HUES6 (cell line): Measurements from ENCODE around the gene WWOX.

Source experiments
- H3K27ac ChIP-seq: 2 replicates; pipeline ENCODE4 v1.7.0; 2013; ENCODE audit warnings: low read depth, mild to moderate bottlenecking, low read length, inconsistent platforms
- H3K27me3 ChIP-seq: 2 replicates; pipeline ENCODE4 v1.6.1; 2013; ENCODE audit warnings: low read length; ENCODE audit not compliant: control insufficient read depth, insufficient read depth
- H3K36me3 ChIP-seq: 2 replicates; pipeline ENCODE4 v1.6.1; 2013; ENCODE audit warnings: low read length; ENCODE audit not compliant: control insufficient read depth, insufficient read depth
- H3K4me1 ChIP-seq: 2 replicates; pipeline ENCODE4 v1.6.1; 2013; ENCODE audit warnings: low read length; ENCODE audit not compliant: control insufficient read depth, insufficient read depth
- H3K4me3 ChIP-seq: 2 replicates; pipeline ENCODE4 v1.5.1; 2013; ENCODE audit warnings: low read depth, low read length
- H3K9ac ChIP-seq: one replicate; pipeline ENCODE4 v1.6.1; 2013; ENCODE audit warnings: mild to moderate bottlenecking, low read length
- H3K9me3 ChIP-seq: 2 replicates; pipeline ENCODE4 v1.6.1; 2013; ENCODE audit warnings: low read depth, low read length; ENCODE audit not compliant: control insufficient read depth, insufficient read depth

Gene WWOX

DNA sequence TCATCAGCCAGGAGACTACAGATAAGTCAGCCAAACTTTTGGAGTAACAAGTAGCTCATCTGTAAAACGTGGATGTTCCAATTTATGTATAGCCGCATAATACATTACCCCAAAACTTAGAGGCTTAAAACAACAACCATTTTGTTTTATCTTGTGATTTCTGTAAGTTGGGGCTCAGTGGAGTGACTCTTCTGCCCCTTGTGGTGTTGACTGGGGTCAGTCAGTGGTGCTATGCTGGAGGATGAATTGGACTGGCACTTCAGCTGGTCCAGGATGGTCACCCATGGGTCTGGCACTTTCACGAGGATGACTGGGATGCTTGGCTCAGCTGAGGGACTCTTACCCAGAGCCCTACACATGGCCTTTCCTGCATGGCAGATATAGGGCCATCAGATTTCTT is 172.5 kb downstream of the WWOX start:
- H3K4me1 ChIP-seq, result peaks cover 24% of the 10 kb centered on the region
- no peak overlapping the region for H3K27ac ChIP-seq
- H3K4me3 ChIP-seq, result no peak overlapping the region
- H3K9me3 ChIP-seq, result no peaks in the 10 kb centered on the region
- H3K27me3 ChIP-seq, result no peaks in the 10 kb centered on the region
- H3K9ac ChIP-seq, result no peak overlapping the region
- no peaks in the 10 kb centered on the region for H3K36me3 ChIP-seq

DNA sequence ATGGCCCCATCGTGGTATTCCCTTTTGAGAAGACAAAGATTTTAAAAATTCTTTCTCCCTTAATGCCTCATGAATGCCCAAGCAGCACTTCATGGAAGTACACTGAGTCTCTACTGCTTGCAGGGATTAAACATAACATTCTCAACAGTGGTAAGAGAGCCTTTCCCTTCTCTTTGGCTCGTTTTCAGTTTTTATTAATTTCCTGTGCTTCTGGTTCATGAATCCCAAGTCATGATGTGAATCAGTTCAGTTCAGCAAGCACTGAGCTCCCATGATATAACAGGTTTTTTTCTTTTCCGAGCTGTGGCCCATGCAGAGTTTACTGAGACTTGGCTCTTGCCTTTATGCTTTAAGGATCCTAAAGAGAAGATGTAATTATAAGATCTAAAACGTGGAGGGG is 175.3 kb downstream of the WWOX start:
- no peaks in the 10 kb centered on the region for H3K9me3 ChIP-seq
- H3K27me3 ChIP-seq, result no peaks in the 10 kb centered on the region
- H3K27ac ChIP-seq, result no peak overlapping the region
- H3K4me1 ChIP-seq, result peaks cover 43% of the 10 kb centered on the region
- H3K9ac ChIP-seq, result no peak overlapping the region
- H3K4me3 ChIP-seq, result no peak overlapping the region
- no peaks in the 10 kb centered on the region for H3K36me3 ChIP-seq

DNA sequence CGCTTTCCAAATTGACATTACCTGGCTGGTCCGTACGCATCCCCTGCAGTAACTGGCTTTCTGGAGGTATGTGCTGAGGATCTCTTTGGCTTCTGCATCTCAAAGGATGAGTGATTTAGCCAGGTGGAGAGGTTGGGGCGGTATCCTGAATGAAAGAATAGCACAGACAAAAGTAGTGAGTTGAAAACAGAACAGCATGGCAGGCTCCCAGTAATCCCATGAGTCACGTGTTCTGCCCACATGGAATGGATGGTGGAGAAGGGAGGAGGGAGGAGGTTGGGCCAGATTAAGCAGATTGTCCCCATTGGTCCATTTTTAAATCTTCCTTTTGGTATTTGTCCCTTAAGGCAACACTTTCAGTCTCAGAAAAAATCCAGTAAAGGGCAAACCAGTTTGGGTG is 176.0 kb downstream of the WWOX start:
- Histone ChIP-seq H3K4me3 (no peak overlapping the region), H3K27me3 (no peaks in the 10 kb centered on the region), H3K27ac (no peak overlapping the region), H3K4me1 (peaks cover 43% of the 10 kb centered on the region), H3K9ac (no peak overlapping the region), H3K9me3 (no peaks in the 10 kb centered on the region), H3K36me3 (no peaks in the 10 kb centered on the region)

DNA sequence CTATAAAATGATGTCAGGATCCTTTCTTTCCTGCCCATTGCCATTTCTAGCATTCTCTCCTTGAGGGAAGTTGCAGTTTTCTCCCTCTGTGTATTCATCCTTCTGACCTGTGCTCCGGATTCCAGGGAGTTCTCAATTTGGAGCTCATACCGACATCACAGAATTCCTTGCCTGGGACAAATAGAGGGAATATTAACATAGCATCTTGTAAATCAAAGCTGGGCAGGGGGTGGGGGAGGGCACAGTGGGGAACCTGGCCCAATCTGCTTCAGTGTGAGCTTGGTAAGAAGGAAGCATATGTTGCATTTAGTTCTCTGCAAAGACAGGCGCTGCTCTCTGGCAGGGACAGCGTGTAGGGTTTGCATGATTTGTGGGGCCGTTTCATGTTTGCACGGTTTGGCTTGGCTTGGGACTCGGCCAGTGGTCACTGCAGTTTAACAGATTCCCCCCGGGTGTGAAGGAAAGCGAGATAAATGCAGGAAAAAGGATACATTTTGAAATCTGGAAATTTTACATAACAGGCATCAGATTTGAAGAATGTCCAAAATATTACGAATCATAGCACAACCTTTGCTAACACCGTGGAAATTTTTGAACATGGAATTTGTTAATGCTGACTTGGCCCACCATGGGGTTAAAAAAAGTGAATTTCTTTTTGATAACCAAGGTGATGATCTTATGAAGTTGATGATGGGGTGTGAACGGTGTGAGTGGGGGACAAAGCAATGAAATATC is 178.0 kb downstream of the WWOX start:
- H3K27me3 ChIP-seq, result no peaks in the 10 kb centered on the region
- H3K36me3 ChIP-seq, result no peaks in the 10 kb centered on the region
- no peak overlapping the region for H3K27ac ChIP-seq
- H3K4me1 ChIP-seq, result peaks cover 43% of the 10 kb centered on the region
- no peak overlapping the region for H3K4me3 ChIP-seq
- no peaks in the 10 kb centered on the region for H3K9me3 ChIP-seq
- no peak overlapping the region for H3K9ac ChIP-seq

DNA sequence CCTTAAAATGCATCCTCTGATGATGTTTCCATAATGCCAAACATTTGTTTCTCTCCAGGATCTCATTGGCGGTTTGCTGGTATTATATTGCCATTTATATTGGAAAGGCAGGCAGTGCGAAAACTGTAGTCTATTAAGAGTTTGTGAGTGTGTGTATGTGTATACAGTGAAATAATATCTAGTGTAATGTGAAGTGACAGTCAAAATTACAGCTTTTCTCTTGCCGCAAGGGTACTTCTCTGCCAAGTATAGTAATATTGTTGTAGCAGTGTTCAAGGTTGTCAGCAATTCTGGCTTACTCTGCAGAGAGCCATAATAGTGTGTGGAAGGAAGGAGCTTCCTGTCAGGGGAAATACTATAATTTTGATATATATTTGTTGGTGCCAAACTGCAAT is 178.6 kb downstream of the WWOX start:
- no peaks in the 10 kb centered on the region for H3K27me3 ChIP-seq
- H3K36me3 ChIP-seq, result no peaks in the 10 kb centered on the region
- no peak overlapping the region for H3K4me3 ChIP-seq
- H3K9ac ChIP-seq, result no peak overlapping the region
- H3K27ac ChIP-seq, result no peak overlapping the region
- H3K4me1 ChIP-seq, result peaks cover 43% of the 10 kb centered on the region
- H3K9me3 ChIP-seq, result no peaks in the 10 kb centered on the region

DNA sequence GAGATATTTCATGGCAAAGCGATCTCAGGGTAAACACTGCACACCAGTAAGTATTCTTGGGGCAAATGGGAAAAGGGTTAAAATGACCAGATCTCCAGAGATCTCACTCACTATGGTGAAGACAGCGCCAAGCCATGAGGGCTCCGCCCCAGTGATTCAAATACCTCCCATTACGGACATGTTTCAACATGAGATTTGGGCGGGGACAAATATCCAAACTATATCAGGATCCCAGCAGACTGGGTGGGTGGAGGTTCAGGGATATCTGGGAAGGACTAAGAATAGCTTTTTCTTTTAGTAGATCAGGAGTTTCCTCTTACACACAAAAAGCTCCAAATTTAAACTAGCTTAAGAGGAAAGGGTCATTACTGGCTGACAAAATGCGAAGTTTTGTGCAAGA is 181.7 kb downstream of the WWOX start:
- no peak overlapping the region for H3K4me3 ChIP-seq
- H3K9ac ChIP-seq, result no peak overlapping the region
- H3K27ac ChIP-seq, result no peak overlapping the region
- H3K4me1 ChIP-seq, result peaks cover 31% of the 10 kb centered on the region
- no peaks in the 10 kb centered on the region for H3K9me3 ChIP-seq
- no peaks in the 10 kb centered on the region for H3K36me3 ChIP-seq
- no peaks in the 10 kb centered on the region for H3K27me3 ChIP-seq

DNA sequence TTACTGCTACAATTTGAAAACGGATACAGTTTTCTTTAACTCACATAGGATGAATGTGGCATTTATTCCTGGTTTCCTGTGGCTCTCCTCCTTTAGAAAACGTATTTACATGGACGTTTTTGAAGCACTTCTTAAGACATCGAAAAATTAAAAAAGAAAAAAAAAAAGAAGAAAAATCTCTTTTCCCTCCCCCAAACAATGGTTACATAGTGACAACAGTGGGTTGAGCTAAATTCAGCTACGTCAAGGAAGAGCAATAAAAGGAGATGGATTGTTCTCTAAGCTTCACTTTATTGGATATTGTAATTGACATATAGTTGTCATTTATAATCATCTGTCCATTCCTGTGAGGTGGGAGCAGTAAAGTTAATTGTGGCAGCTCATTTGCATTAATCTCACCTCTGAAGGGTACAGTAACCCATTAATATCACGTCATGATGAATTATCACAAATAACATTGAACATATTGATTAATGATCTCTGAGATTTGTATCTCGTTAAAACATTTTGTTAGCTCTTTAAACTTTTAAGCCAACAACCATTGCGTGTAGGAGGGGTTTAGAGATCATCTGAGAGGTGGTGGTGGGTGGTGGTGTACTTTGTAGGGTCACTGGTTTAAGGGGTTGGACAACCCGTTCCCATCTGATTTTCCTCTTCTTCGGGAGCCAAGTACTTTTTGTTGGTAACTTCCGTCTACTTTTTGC is 184.2 kb downstream of the WWOX start:
- H3K9me3 ChIP-seq, result no peaks in the 10 kb centered on the region

DNA sequence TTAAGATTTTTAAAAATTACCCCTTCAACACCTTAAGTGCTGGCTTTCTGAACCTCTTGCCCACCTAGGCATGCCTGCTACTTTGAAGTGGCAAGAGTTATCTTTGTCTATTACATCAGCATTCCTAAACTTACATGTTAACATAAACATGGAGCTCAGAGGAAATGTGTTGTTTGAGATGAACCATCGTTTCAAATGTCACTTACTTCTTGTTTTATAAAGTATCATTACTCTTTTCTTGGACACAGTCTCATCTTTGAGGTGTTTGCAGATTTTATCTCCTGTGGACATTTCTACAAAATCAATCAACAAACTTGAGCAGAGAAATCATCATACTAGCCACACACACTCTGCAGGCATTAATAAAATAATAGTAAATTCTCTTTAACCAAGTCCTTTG is 184.9 kb downstream of the WWOX start:
- no peak overlapping the region for H3K9ac ChIP-seq
- no peaks in the 10 kb centered on the region for H3K9me3 ChIP-seq
- H3K4me1 ChIP-seq, result peaks cover 11% of the 10 kb centered on the region; the same call in 1 of the 2 replicates
- H3K4me3 ChIP-seq, result no peak overlapping the region
- no peaks in the 10 kb centered on the region for H3K36me3 ChIP-seq
- no peaks in the 10 kb centered on the region for H3K27me3 ChIP-seq
- H3K27ac ChIP-seq, result no peak overlapping the region

More for the DNA sequence above, 184.2 kb downstream of the WWOX start:
- H3K4me3 ChIP-seq, result no peak overlapping the region
- H3K4me1 ChIP-seq, result peaks cover 8% of the 10 kb centered on the region
- no peak overlapping the region for H3K9ac ChIP-seq
- H3K27ac ChIP-seq, result no peak overlapping the region
- H3K27me3 ChIP-seq, result no peaks in the 10 kb centered on the region
- H3K36me3 ChIP-seq, result no peaks in the 10 kb centered on the region

DNA sequence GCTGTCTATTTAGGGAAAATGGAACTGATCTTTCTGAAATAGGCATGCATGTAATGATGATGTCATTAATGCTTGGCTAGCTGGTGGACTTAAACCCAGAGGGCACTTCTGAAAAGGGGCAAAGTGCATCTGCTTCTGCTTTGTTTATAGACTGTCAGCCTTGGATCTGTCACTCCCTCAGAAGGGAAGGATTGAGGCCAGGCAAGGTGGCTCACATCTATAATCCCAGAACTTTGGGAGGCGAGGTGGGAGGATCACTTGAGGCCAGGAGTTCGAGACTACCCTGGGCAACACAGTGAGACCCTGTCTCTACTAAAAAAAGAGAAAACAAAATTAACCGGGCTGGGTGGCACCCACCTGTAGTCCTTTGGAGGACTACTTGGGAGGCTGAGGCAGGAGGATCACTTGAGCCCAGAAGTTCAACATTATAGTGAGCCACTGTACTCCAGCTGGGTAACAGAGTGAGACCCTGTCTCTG is 185.5 kb downstream of the WWOX start:
- Histone ChIP-seq H3K9ac (no peak overlapping the region), H3K4me1 (peaks cover 17% of the 10 kb centered on the region), H3K9me3 (no peaks in the 10 kb centered on the region), H3K36me3 (no peaks in the 10 kb centered on the region), H3K27ac (no peak overlapping the region), H3K4me3 (no peak overlapping the region), H3K27me3 (no peaks in the 10 kb centered on the region)

DNA sequence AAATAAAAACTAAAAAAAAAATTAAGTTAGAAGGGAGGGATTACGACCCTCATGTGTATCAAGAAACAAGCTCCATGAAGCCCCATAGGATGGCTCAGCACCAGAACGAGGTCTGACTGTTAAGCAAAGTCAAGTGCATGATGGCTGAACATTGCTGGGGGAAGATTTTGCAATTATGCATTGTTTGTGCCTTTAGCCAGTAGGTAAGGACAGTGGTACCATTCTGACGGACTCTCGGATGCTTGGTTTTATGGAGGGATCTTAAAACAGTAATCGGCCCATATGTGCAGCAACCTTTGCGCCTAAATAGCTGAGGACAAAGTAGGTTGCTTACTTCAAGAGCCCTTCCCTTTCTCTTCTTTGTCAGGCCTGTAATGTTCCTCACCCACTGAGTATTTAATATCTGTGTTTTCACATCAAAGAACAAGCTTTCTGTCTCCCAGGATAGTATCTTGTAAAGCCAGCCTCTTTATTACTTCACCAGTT is 186.0 kb downstream of the WWOX start:
- Histone ChIP-seq H3K9ac (no peak overlapping the region), H3K27ac (no peak overlapping the region), H3K9me3 (no peaks in the 10 kb centered on the region), H3K4me3 (no peak overlapping the region), H3K36me3 (no peaks in the 10 kb centered on the region), H3K27me3 (no peaks in the 10 kb centered on the region), H3K4me1 (peaks cover 22% of the 10 kb centered on the region)

DNA sequence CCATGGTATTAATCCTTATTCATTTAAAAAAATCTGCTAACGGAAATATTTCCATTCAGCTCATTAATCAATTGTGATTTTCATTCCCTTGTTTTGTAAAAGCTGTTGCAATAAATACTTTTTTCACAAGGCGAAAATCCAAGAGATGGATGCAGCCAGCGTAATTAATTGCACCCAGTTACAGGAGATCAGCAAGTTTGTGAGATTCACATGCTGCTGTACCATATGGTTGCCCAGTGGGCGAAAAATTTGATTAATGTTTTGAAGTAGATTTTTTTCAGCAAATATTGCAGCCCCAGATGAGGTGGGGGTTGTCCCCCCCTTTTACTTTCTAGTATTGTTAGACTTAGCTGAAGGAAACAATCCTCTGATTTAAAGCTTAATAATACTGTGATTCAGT is 186.6 kb downstream of the WWOX start:
- Histone ChIP-seq H3K4me1 (peaks cover 25% of the 10 kb centered on the region), H3K27ac (no peak overlapping the region), H3K27me3 (no peaks in the 10 kb centered on the region), H3K36me3 (no peaks in the 10 kb centered on the region), H3K9ac (no peak overlapping the region), H3K9me3 (no peaks in the 10 kb centered on the region), H3K4me3 (no peak overlapping the region)
